Prostate gland (tissue), 2 donors: Measurements from ENCODE around the gene PDGFD.

Experiments used
- POLR2A ChIP-seq: fragments of 450-650 bp; IDR thresholded peaks from one replicate; pipeline ENCODE4 v1.6.1; 2016; ENCODE audit warnings: antibody characterized with exemption, mild to moderate bottlenecking
- TF ChIP-seq, protein P1 (sequence below), 4 experiments: fragments of 200-600 bp in 2 of 4; fragments of 450-650 bp in 2 of 4; sonication (generic) in 2 of 4; IDR thresholded peaks; 1 replicate in 3 of 4; 2 replicates in 1 of 4; pipeline ENCODE4 v1.5.1; 2016 to 2019; ENCODE audit warnings: antibody characterized with exemption in 4 of 4, mild to moderate bottlenecking in 2 of 4, moderate library complexity in 2 of 4

DNA sequence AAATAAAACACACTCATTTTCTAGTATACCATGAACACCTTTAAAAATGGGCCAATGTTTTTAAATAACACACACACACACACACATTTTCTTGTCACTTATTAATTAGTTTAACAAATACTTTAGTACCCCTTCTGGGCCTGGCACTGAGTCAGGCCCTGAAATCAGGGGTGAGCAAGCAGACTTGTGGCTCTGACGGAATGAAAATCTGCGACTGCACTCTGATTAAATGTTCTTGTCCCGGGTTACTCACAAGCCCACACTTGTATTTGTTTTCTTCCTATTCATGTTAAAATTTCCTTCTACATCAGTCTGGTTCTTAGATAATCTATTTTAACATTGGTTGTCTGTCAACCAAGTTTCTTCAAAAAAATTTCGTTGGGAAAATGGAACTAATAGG, 43.0 kb upstream of the PDGFD start:
- TF ChIP-seq POLR2A = no peak
- TF ChIP-seq, protein P1, sequence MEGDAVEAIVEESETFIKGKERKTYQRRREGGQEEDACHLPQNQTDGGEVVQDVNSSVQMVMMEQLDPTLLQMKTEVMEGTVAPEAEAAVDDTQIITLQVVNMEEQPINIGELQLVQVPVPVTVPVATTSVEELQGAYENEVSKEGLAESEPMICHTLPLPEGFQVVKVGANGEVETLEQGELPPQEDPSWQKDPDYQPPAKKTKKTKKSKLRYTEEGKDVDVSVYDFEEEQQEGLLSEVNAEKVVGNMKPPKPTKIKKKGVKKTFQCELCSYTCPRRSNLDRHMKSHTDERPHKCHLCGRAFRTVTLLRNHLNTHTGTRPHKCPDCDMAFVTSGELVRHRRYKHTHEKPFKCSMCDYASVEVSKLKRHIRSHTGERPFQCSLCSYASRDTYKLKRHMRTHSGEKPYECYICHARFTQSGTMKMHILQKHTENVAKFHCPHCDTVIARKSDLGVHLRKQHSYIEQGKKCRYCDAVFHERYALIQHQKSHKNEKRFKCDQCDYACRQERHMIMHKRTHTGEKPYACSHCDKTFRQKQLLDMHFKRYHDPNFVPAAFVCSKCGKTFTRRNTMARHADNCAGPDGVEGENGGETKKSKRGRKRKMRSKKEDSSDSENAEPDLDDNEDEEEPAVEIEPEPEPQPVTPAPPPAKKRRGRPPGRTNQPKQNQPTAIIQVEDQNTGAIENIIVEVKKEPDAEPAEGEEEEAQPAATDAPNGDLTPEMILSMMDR (IDR thresholded peaks at IDR 0.05) = no peak
